ENCODE results near the gene PDE3A. TPM values are rescaled to one million over a fixed set of nuclear protein-coding genes. Genes with fewer than 3 reads are reported as not detected.

PDE3A gene
- total and polyA plus RNA-seq, 2 experiments from 2014 or later = 11.1 to 61.6 TPM

GRCh38 chr12:20561871-20562270, 193.5 kb downstream of the PDE3A start:
- 100% methylated on average over 2 of the region's 3 CpGs for WGBS (ENCODE audit: low lambda C conversion rate, missing lambda C conversion rate)
- H3K4me2 ChIP-seq = no peak overlapping the region
- no peaks in the 10 kb centered on the region for H3K79me2 ChIP-seq
- TF ChIP-seq, protein P1, sequence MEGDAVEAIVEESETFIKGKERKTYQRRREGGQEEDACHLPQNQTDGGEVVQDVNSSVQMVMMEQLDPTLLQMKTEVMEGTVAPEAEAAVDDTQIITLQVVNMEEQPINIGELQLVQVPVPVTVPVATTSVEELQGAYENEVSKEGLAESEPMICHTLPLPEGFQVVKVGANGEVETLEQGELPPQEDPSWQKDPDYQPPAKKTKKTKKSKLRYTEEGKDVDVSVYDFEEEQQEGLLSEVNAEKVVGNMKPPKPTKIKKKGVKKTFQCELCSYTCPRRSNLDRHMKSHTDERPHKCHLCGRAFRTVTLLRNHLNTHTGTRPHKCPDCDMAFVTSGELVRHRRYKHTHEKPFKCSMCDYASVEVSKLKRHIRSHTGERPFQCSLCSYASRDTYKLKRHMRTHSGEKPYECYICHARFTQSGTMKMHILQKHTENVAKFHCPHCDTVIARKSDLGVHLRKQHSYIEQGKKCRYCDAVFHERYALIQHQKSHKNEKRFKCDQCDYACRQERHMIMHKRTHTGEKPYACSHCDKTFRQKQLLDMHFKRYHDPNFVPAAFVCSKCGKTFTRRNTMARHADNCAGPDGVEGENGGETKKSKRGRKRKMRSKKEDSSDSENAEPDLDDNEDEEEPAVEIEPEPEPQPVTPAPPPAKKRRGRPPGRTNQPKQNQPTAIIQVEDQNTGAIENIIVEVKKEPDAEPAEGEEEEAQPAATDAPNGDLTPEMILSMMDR (IDR thresholded peaks at IDR 0.05; ENCODE audit: poor library complexity) = no peak
- no peak for TF ChIP-seq EZH2phosphoT487 (IDR thresholded peaks at IDR 0.05; ENCODE audit: low read depth, severe bottlenecking, unreplicated experiment)
- TF ChIP-seq EZH2 (IDR thresholded peaks at IDR 0.05; ENCODE audit: borderline replicate concordance) = no peak
- H3K4me3 ChIP-seq = no peak overlapping the region
- no peaks in the 10 kb centered on the region for H3K4me1 ChIP-seq (ENCODE audit: insufficient read depth)
- no peak for DNase-seq (ENCODE audit: low spot score)
- no peaks in the 10 kb centered on the region for H3K9me2 ChIP-seq (replicated peaks; ENCODE audit: insufficient read depth)
- no peak overlapping the region for H2AFZ ChIP-seq
- H3K27me3 ChIP-seq = no peaks in the 10 kb centered on the region
- no peak overlapping the region for H3K27ac ChIP-seq
- no peaks in the 10 kb centered on the region for H3K36me3 ChIP-seq (replicated peaks; ENCODE audit: insufficient read depth, low read depth)
- H4K20me1 ChIP-seq (ENCODE audit: insufficient read depth, poor library complexity, severe bottlenecking) = no peaks in the 10 kb centered on the region
- H3K9me3 ChIP-seq (ENCODE audit: low read depth) = no peaks in the 10 kb centered on the region

DNA sequence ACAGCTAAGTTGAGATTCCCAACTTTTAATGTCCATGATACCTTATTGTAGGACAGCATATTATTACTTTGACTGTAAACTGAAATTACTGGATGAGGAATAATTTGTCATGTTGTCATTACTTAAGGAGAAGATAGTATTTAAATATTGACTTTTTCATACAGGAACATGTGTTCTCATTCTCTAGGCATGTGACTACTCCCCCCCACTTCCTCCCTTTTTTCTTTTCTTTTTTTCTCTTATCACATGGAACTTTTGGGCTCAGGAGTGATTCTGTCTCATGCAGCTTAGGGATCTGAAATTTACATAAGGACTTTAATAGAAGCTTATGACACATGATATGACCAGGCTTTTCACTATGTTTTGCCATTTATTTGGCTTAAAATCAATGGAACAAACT, 199.1 kb downstream of the PDE3A start:
- no peaks in the 10 kb centered on the region for H3K9me2 ChIP-seq (replicated peaks; ENCODE audit: insufficient read depth)
- no peaks in the 10 kb centered on the region for H3K4me1 ChIP-seq (ENCODE audit: insufficient read depth)
- TF ChIP-seq, protein P1 (IDR thresholded peaks at IDR 0.05; ENCODE audit: poor library complexity) = no peak
- TF ChIP-seq EZH2 (IDR thresholded peaks at IDR 0.05; ENCODE audit: borderline replicate concordance) = no peak
- TF ChIP-seq EZH2phosphoT487 (IDR thresholded peaks at IDR 0.05; ENCODE audit: low read depth, severe bottlenecking, unreplicated experiment) = no peak
- H3K36me3 ChIP-seq (replicated peaks; ENCODE audit: insufficient read depth, low read depth) = no peaks in the 10 kb centered on the region
- H3K9me3 ChIP-seq (ENCODE audit: low read depth) = no peaks in the 10 kb centered on the region
- H3K79me2 ChIP-seq = peaks cover 7% of the 10 kb centered on the region
- H3K4me2 ChIP-seq = no peak overlapping the region
- DNase-seq (ENCODE audit: low spot score) = no peak
- H3K27me3 ChIP-seq = no peaks in the 10 kb centered on the region
- H3K27ac ChIP-seq = no peak overlapping the region
- no peaks in the 10 kb centered on the region for H4K20me1 ChIP-seq (ENCODE audit: insufficient read depth, poor library complexity, severe bottlenecking)
- H3K4me3 ChIP-seq = no peak overlapping the region
- no peak overlapping the region for H2AFZ ChIP-seq

DNA sequence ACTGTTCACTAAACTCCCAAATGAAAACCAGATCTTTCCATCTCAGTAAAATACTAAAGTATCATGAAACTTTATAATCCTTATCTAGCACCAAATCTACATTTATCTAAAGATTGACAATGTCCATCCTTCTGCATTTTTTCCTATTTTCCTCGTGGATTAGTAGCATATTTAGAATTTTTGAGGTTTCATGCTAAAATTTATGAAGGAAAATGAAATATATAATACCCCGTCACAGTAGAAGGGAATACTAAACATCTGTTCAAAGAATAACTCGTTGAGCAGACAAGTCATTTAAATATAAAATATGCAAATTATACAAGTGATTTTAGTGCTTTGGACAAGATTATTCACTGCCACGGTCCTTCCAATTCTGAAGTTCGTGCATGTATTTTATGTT, 204.1 kb downstream of the PDE3A start:
- Histone ChIP-seq H3K27me3 (no peaks in the 10 kb centered on the region), H3K4me1 (ENCODE audit: insufficient read depth) (no peaks in the 10 kb centered on the region), H3K36me3 (replicated peaks; ENCODE audit: insufficient read depth, low read depth) (no peaks in the 10 kb centered on the region), H3K9me3 (ENCODE audit: low read depth) (no peaks in the 10 kb centered on the region), H4K20me1 (ENCODE audit: insufficient read depth, poor library complexity, severe bottlenecking) (no peaks in the 10 kb centered on the region), H3K4me2 (no peak overlapping the region), H3K4me3 (no peak overlapping the region), H3K27ac (no peak overlapping the region), H3K9me2 (replicated peaks; ENCODE audit: insufficient read depth) (no peaks in the 10 kb centered on the region), H3K79me2 (peaks cover 8% of the 10 kb centered on the region), H2AFZ (no peak overlapping the region)
- DNase-seq (ENCODE audit: low spot score) = no peak
- WGBS (ENCODE audit: low lambda C conversion rate, missing lambda C conversion rate) = 83% methylated on average over 5 of the region's 5 CpGs
- TF ChIP-seq EZH2 (IDR thresholded peaks at IDR 0.05; ENCODE audit: borderline replicate concordance) (no peak), EZH2phosphoT487 (IDR thresholded peaks at IDR 0.05; ENCODE audit: low read depth, severe bottlenecking, unreplicated experiment) (no peak)
- TF ChIP-seq, protein P1 (IDR thresholded peaks at IDR 0.05; ENCODE audit: poor library complexity) = no peak

- Histone ChIP-seq H3K27ac (no peak overlapping the region), H3K9me3 (ENCODE audit: low read depth) (no peaks in the 10 kb centered on the region), H2AFZ (no peak overlapping the region), H3K4me2 (no peak overlapping the region), H3K36me3 (replicated peaks; ENCODE audit: insufficient read depth, low read depth) (no peaks in the 10 kb centered on the region), H3K4me3 (no peak overlapping the region), H3K27me3 (no peaks in the 10 kb centered on the region), H3K4me1 (ENCODE audit: insufficient read depth) (no peaks in the 10 kb centered on the region), H3K9me2 (replicated peaks; ENCODE audit: insufficient read depth) (no peaks in the 10 kb centered on the region), H4K20me1 (ENCODE audit: insufficient read depth, poor library complexity, severe bottlenecking) (no peaks in the 10 kb centered on the region), H3K79me2 (peaks cover 4% of the 10 kb centered on the region)
- WGBS (ENCODE audit: low lambda C conversion rate, missing lambda C conversion rate) = 93% methylated on average over 3 of the region's 3 CpGs
- DNase-seq (ENCODE audit: low spot score) = no peak
- TF ChIP-seq EZH2phosphoT487 (IDR thresholded peaks at IDR 0.05; ENCODE audit: low read depth, severe bottlenecking, unreplicated experiment) (no peak), EZH2 (IDR thresholded peaks at IDR 0.05; ENCODE audit: borderline replicate concordance) (no peak)
- TF ChIP-seq, protein P1 (IDR thresholded peaks at IDR 0.05; ENCODE audit: poor library complexity) = no peak
These were observed 208.2 kb downstream of the PDE3A start for GRCh38 chr12:20576528-20576927.

Data from hepatocyte (in vitro differentiated cells).